Stimulated activated CD4-positive, alpha-beta T cell treated with anti-CD3 and anti-CD28 coated beads, Interleukin-4, amount 100 ng/mL, for 4 hours (primary cell): Measurements from ENCODE around the gene MEIS2.

Experiments
- DNase-seq, 2 experiments: peaks; one replicate each; pipeline ENCODE4 v3.0.0-alpha.2; 2020

Gene MEIS2

DNA sequence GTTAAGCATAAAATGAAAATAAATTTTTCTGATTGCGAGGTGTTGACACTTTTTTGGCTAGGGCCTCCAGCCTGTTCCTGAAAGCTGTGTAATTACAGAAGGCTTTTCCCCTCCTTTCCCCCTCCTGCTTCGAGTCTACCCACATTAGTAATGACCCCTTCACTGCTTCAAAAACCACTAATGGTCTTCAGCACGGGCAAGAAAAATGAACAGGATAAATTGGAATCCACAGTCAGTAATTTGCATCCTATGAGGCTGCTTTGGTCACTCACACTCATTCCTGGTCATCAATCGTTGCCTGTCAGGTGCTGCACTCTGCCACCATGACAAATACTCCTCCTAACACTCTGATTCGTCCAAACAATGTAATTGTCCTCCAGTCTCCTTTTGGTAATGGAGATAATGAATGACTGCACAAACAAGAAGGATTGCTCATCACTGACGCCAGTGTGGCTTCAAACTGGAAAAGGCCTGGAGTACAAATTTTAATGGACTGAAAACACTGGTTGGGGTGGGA, 148.6 kb downstream of the MEIS2 start:
- no peak for DNase-seq

DNA sequence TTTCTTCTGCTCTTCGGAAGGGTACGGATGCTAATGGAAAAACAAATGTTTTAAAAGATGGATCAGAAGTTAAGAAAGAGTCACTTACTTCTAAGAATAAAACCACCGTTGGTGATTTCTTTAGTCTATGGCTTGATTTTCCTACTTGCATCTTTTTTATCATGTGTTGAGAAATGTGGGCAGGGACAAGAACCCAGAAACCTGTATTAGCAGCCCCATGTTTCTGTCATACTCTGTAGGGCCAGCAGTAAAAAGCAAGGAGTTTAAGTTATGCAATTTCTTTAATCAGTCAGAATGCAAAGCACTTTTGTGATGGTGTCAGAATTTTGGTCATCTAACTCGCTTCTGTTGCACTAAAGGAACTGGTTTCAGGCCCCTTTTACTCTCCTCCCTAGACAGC, 150.0 kb downstream of the MEIS2 start:
- no peak for DNase-seq

DNA sequence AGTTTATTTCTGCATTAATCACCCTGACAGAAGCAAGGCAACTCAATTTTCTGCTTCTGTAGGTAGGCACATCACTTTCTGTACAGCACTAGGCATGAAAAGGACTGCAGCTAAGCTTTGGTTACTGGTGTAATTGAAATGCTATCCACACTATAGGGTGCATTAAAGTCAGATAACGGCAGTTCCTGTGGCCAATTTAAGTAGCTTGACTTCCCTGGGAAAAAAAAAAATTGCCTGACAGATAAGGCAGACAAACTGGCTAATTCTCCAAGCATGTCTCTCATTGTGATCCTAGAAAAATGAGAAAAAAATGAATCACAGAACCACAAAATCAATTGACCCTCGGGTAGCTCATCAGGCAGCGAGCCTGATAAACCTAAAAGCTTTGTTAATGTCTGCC, 151.4 kb downstream of the MEIS2 start:
- no peak for DNase-seq

DNA sequence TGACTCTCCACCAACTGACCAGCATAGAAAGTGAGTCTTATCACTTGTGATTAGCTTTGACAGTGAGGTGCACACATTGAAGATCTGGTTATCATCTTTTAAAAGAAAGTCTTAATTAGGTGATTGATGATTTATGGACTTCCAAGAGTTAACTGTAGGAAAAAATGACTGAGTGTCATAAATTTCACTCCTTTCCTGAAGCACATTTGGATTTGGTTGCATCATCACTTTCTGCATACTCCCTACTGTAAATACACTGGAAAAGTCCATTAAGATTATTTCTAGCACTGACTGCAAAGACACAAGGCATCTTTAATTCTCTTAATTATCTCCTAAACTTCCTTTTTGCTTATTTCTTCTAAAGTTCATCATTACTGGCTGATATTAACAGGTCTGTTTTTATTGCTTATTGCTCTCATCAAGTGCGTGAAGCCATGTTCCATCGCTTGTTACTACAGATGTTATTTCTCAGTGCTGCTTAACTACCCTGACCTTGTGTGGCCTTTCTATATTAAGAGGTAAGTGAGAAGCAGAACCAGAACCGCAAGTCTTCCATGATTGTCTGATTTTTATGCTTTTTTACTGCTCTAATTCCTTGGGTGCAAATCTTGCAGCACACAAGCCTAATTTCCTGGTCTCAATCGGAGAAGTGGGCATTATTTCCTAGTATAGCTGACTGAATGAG, 153.2 kb downstream of the MEIS2 start:
- DNase-seq, result no peak

DNA sequence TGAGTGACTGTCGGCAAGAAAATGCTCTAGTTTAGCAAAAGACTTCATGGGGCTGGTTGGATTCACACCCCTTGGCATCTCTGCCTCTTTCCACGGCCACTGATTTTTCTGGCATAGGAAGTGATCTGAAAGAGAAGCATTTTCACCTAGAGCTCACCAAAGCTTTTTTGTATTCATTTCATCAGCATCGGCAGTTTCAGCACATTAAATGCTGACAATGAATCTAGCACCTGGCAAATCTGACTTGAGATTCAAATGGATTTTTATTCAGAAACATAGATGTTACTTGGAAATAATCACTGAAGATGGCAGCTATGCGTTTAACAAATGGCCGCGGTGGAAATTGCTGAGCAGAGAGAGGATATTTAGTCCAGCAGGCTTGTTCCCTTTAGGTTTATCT, 155.9 kb downstream of the MEIS2 start:
- no peak for DNase-seq

DNA sequence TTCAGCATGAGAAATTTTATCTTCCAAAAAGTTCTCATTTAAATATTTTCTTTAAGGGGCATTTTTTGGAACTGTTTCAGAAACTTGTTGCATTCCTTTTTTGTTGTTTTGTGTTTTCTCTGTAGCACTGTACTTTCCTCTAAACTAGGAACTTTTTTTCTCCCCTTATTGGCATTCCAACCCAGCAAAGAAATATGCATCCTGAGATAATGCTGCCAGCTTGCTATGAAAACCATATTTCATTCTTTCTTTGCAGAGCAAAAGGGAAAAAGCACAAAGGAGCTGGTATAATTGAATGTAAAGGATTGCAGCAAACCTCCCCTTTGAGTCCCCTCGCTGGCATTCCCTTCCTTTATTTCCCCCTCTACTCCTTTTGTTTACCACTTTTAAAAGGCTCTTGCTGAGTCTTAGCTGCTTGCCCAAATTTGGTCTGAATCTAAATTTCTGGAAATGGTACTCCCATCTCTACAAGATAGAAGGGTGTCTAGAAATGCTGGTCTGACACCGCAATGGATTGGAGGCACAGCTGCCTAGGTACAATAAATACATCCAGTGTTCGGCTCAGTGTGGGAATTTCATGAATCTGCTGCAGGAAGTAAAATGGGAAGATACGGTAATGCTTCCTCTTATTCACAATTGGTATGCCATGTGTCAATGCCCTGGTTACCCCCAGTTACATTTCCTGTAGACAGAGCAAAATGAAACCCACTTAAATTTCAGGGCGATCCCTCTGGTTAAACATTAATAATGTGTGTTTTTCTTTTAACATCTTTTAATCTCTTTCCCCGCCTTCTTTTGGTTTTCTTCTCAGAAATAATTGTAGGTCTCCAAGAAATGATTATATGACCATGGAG, 156.6 kb downstream of the MEIS2 start:
- no peak for DNase-seq

DNA sequence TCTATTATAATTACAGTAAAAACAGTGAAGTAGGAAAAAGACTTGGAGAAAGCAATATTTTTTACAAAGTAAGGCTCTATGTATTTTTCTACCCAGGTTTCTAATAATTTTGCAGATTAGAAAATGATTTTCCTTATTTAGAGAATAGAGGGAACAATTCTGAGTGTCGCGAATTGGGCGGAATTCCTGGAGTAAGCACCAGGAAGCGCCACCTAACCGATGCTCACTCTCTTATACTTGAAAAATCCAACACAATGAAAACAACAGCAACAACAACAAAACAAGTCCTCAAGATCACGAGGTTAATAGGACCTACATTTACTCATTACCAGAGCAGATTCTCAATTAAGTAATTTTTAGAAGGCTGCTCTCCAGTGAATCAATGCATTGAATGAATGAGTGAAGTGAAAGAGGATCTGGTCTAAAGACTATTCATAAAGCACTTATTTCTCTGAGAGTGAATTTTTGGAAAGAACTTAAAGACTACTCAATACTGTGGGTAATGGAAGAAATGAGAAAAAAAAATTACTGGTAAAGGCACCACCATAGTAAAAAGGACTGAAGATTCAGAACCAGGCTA, 158.0 kb downstream of the MEIS2 start:
- no peak for DNase-seq

DNA sequence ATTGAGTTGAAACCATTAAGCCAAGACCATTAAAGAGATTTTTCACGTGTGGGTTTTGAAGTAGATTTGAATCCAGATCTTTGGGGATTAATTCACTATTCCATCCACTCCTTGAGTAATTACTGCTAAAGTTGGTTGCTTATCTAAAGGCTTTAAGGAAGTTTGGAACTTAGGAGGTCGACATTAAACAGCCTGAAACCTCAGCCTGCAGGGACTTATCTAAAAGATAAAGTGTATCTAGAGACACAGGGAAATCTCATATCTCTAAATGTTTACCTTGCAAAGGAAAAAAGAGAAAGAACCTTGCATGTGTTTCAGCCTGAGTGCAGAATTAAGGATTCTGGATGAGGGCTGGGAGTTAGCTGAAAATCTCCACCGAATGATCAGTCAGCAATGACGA, 158.6 kb downstream of the MEIS2 start:
- DNase-seq, result no peak

DNA sequence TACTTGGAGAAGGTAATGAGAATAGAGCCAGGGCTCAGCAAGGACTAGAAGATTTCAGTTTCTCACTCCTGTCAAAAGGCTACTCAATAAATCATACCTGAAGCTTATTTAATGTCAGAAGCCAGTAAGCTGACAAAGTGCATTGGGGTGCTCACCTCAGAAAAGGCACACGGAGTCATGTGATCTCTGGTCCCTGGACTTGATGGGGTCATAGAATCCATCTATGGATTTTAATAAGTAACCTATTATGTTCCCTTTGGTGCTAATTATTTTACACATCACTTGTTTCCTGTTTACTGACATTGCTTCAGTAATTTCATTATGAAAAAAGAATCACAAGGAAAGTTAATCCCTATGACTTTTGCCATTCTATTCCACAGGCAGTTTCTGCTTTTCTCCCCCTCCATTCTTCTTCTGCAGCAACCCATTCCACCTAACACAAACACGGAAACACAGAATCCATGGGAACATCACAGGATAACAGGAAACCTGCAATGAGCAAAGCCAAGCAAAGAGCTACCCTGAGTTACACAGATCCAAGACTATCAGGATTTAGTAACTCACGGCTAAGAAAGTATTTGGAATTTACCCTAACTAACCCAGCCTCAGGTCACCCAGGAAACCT, 159.6 kb downstream of the MEIS2 start:
- no peak for DNase-seq

DNA sequence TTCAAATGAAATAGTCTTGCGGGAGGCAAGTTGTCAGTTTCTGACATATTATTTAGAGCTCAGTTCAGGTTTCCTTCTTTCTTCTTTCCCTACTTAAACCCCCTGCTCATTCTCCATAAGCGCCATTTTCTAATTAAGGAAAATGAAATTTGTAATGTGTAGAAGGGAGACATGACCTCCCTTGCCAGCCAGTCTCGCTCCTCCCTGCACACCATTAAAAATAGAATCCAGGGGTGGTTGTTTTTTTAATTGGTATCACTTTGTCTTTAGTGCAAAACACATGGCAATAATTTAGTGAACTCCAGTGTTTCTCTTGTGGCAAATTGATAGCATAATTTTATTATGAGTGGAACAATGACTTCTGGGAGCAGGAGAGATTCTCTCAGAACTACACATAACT, 160.1 kb downstream of the MEIS2 start:
- no peak for DNase-seq

DNA sequence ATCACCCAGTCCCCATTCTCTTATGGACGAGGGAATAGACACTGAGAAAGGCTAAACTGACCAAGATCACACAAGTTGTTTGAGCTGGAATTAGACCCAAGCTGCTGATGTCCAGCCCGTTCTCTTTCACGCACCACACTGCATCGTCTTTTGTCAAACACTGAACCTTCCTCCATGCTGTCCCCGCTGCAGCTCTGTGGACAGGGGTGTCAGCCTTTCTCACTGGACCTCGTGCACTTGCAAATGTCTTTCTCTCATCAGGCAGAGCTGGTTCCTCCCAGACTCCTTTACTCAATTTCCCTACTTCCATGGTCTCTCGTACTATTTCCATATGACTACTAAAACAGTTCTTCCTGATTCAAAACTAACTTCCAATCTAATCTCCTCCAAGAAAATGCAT, 161.6 kb downstream of the MEIS2 start:
- no peak for DNase-seq

DNA sequence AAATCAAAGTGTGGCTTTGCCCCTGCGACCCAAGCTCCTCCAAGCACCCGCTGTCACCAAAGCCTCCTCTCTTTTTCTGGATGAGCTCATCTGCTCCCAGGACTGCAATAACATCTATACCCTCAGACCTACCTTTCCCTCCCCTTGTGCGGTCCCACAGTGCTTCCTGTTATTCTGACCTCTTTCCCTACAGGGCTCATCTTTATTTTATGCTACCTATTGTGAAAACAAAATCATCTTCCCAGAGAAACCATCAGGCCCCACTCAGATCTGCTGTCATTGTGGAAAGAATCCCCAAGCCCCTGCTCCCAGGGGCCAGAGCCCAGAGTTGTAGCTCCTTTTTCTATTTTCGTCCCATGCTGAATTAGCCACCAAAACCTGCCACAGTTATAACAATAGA, 162.2 kb downstream of the MEIS2 start:
- no peak for DNase-seq

DNA sequence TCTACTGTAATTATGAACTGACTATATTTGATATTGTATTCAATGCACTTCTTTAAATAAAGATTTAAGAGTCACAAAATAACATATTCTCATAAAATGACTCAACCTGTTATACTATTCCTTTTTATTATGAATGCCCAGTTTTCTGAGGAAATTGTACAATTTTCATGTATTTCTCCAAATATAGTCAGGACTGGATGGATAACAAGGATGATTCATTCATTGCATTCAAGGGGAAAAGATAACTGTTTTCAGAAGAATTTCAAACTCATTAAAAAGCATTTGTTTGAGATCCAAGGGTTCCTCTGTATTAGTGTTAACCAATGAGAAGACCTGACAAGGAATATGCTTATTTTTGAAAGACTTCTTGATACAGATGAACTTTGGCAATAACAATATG, 163.7 kb downstream of the MEIS2 start:
- DNase-seq, result no peak

DNA sequence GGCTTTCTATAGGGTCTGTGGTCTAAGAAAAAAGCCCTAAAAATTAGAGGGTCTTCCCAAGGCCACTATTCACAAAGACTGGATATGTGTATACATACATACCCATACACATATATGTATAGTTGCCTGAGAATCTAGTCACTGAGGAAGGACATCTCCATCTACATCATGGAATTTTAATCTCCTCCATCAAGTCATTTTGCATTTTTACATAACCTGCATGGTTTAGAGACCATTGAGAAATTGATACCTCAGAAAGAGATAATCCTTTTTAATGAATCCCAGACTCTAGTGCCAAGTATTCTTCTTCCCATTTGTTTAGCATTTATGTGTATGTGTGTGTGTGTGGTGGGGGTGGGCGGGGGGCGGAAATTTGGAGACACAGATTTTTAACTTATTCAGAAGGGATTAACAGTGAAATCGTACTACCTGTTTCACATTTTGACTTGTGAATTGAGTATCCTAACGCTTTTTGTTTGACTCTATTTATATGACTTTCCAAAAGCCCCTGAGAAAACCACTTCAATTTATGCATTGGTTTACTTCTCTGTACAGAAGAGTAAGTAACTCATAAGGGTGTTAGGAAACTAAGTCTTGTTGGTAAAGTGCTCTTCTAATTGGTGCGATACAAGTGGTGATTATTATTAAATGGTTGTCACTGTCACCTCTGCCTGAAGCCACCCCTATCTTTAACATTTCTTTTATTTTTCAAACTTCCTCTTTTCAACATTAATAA, 166.9 kb downstream of the MEIS2 start:
- no peak for DNase-seq

DNA sequence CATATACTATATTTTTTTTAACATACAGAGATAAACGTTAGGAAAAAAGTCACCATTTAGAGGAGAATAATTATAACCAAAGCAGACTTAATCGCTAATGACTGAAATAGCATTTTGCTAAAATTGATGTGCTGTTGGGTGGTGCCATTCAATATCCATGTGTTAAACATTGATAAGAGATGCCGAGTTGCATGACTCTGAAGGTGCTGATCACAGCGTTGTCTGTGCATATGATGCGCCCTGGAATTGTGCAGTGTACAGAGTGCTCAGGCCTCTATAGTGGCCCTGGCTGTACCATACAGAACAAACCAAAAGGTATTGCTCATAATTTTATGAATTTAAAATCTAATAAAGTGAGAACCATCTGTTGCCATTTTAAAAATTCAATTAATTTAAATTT, 168.3 kb downstream of the MEIS2 start:
- no peak for DNase-seq

DNA sequence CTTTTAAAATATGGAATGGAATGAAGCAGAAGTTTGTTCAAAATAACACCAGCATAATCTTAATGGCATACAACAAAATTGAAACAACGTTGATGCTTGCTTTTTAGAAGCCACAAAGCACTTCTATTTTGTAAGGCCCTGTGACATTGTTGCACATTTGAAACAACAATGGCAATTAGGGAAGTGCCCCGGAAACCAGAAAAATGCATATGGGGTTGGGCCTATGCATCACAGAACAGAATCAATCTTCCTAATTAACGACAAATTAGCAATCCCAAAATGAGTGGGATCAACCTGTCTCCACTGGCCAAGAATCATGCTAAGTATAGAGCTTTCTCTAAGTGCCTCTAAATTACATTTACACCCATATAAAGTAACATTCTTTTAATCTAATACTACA, 168.9 kb downstream of the MEIS2 start:
- DNase-seq, result no peak

DNA sequence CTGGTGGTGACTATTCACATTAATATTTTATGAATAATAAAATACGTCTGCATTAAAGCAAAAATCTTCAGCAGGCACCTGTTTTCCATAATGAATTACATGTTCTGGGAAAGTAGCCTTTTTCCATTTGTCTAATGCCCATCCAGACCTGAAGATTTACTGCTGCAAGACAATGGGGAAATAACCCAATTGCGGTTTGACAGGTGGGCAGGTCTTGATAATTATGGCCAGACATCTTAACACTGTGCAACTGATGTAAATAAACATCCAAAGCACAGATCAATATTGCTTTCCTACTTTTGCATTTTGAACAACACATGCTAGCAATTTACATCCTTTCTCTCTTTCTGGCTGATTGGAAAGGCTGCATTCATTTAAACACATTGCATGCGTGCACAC, 173.9 kb downstream of the MEIS2 start:
- DNase-seq, result no peak

DNA sequence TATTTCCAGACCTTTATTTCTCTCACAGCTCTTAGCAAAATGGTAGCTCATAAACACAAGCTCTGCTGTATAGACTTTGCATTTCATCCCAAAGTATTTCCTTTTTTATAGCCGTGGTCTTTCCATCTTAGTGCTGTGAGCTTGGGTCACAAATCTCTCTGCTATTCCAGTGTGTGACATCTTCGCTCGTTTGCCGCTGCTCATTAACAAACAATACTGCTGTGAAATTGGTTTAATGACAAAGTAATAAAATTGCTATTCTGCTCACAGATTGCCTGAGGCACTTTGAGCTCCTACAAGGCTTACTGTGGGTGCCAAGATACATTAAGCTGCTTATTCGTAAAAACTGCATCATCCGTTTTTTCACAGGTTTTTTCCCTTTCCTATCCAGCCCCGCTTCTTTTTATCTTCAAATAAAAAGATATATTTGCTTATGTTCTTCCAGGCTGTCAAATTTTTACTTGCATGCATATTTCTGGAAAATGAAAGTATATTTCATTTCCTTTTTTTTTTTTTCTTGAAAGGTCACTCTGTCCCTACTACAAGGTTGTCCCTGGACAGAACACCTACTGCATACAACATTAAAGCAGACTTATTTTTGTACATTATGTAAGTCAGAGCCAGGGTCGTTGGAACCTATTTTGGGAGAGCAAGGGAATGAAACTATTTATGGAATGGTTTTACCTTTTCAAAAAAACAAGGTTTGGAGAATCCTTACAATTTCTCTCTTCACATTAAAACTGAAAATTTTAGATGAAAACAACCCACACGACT, 174.5 kb downstream of the MEIS2 start:
- no peak for DNase-seq

DNA sequence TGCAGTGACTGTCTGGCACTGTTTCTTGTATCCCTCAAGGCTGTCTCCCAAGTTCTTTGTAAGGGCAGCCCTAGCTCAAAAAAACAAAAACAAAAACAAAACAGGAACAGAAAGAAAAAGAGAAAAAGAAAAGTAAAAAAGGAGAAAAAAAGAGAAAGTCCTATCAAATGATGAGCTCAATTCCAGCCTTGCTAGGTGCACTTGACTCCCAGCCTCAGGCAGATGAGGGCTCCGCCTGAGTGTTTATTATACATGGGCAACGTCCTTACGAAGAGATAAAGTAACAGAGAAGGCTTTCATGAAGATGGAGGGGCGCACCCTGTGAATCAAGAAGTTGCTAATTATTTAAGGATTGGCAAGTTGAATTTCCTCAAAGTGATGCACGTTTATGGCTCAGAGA, 175.3 kb downstream of the MEIS2 start:
- DNase-seq, result no peak

DNA sequence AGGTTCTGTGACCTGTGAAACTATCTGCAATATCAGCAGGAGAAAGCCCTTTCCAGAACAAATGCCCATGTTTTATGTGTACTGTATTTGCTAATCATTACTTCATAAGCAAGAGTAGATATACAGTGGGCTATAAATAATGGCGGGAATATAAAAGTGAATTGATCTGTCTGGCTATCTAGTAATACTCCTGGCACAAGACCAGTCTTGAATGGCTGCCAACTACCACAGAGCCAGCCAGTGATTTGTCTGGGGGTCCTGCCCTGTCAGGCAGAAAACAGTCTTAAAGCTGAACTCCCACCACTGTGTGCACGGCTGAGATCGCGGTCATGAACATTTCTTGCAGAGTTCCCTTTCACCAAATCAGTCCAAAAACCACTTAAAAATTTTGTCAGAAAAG, 176.3 kb downstream of the MEIS2 start:
- no peak for DNase-seq

DNA sequence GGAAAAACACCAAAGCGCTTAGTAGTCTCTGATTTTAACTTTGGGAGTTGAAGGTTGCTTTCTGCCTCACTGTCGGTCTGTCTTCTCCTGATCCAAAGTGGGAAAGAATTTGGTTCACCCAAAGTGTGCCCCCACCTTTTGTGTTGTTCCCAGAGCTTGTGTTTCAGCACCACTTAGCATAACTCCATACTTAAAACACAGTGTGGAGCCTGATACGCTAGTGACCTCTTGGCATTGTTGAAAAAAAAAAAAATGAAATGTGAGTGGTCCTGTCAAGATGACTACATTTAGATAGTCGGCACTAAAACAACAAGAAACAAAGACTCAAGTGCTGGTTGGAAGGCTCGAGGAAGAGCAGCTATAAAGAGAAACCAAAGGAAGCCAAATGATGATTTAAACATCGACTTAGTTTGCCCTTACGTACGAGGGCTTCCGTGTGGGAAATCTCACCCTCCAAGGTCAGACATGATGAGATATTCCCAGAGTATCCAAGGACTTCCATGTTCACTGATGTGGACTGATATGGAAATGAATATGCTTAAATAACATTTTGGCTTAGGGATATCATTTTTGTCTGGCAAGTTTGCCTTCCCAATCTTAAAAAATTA, 178.8 kb downstream of the MEIS2 start:
- no peak for DNase-seq
